ENCODE measurements around the gene NDUFAF8. TPM values are rescaled to one million over a fixed set of nuclear protein-coding genes. Genes with fewer than 3 reads are reported as not detected.

NDUFAF8 gene
- polyA plus RNA-seq, 1 experiment, result 181 TPM

GRCh38 chr17:81282141-81282540, 43.0 kb downstream of the NDUFAF8 start:
- CTCF ChIA-PET, result interaction anchor here (0.6 kb wide), 1 partner anchor 13 kb away, joined by 6 read pairs; the partner anchor contains the start of gene SLC38A10

DNA sequence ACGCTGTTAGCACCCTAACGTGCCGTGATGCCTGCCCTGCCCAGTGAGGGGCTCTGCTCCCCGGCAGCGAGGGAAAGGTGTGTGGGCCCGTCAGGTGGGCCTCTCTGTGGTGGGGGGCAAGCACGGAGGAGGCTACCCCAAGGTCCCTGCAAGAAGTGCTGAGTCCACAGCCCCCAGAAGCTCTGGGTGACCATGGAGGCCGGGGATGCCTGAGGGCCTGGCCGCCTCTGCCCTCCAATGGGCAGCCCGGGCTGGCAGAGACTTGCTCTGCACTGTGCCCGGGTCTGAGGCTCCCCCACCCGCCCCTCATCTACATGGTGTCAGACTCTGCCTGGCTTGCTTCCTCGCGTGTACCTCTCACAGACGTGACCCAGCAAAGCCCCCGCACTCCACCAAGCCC, 43.8 kb downstream of the NDUFAF8 start:
- POLR2A ChIA-PET, result no interaction called here
- CTCF ChIA-PET, result no interaction called here
- Histone ChIP-seq H3K9me3 (ENCODE audit: control insufficient read depth, insufficient read depth, low read length) (no peaks in the 10 kb centered on the region; the same call in 1 of the 2 replicates), H3K4me3 (ENCODE audit: low read depth, low read length) (no peak overlapping the region), H3K27ac (ENCODE audit: low read depth, low read length) (no peak overlapping the region), H3K27me3 (ENCODE audit: control insufficient read depth, insufficient read depth, low read length) (no peaks in the 10 kb centered on the region)
- no peak for DNase-seq (ENCODE audit: low read depth, low spot score)
- TF ChIP-seq, protein P1, sequence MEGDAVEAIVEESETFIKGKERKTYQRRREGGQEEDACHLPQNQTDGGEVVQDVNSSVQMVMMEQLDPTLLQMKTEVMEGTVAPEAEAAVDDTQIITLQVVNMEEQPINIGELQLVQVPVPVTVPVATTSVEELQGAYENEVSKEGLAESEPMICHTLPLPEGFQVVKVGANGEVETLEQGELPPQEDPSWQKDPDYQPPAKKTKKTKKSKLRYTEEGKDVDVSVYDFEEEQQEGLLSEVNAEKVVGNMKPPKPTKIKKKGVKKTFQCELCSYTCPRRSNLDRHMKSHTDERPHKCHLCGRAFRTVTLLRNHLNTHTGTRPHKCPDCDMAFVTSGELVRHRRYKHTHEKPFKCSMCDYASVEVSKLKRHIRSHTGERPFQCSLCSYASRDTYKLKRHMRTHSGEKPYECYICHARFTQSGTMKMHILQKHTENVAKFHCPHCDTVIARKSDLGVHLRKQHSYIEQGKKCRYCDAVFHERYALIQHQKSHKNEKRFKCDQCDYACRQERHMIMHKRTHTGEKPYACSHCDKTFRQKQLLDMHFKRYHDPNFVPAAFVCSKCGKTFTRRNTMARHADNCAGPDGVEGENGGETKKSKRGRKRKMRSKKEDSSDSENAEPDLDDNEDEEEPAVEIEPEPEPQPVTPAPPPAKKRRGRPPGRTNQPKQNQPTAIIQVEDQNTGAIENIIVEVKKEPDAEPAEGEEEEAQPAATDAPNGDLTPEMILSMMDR (IDR thresholded peaks at IDR 0.05; ENCODE audit: low read depth, low read length), result no peak

More at GRCh38 chr17:81282141-81282540, 43.0 kb downstream of the NDUFAF8 start:
- POLR2A ChIA-PET, result no interaction called here
- Histone ChIP-seq H3K4me3 (ENCODE audit: low read depth, low read length) (no peak overlapping the region), H3K27me3 (ENCODE audit: control insufficient read depth, insufficient read depth, low read length) (no peaks in the 10 kb centered on the region), H3K27ac (ENCODE audit: low read depth, low read length) (no peak overlapping the region), H3K9me3 (ENCODE audit: control insufficient read depth, insufficient read depth, low read length) (no peaks in the 10 kb centered on the region; the same call in 1 of the 2 replicates)
- TF ChIP-seq, protein P1 (IDR thresholded peaks at IDR 0.05; ENCODE audit: low read depth, low read length), result no peak
- DNase-seq (ENCODE audit: low read depth, low spot score), result no peak

- TF ChIP-seq, protein P1 (IDR thresholded peaks at IDR 0.05; ENCODE audit: low read depth, low read length), result no peak
- H3K4me3 ChIP-seq (ENCODE audit: low read depth, low read length), result no peak overlapping the region
- CTCF ChIA-PET, result no interaction called here
- no peaks in the 10 kb centered on the region; the same call in 1 of the 2 replicates for H3K9me3 ChIP-seq (ENCODE audit: control insufficient read depth, insufficient read depth, low read length)
- no peaks in the 10 kb centered on the region for H3K27me3 ChIP-seq (ENCODE audit: control insufficient read depth, insufficient read depth, low read length)
- DNase-seq (ENCODE audit: low read depth, low spot score), result no peak
- POLR2A ChIA-PET, result no interaction called here
- peak overlapping the region; percentile 21 for H3K27ac ChIP-seq (ENCODE audit: low read depth, low read length)
Measured at GRCh38 chr17:81285179-81285878, 46.2 kb downstream of the NDUFAF8 start.

DNA sequence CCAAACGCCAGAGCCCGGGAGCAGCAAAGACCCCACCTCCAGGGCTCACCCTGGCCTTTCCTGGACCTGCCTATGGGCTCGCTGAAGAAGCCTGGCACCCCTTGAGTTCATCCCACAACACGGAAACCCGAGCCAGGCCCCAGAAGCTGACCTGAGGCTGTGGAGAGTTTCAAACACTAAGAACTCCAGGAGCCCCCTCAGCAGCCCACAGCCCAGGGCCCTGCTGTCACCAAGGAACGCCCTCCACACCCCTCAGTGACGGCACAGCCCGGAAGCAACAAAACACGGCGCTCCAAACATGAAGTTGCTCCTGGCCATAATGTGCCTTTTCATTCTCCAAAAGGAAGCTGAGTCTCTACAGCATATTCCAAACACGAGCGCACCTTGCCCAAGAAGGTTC, 46.8 kb downstream of the NDUFAF8 start:
- H3K4me3 ChIP-seq (ENCODE audit: low read depth, low read length), result no peak overlapping the region
- DNase-seq (ENCODE audit: low read depth, low spot score), result no peak
- TF ChIP-seq, protein P1 (IDR thresholded peaks at IDR 0.05; ENCODE audit: low read depth, low read length), result no peak
- no peaks in the 10 kb centered on the region; the same call in 1 of the 2 replicates for H3K9me3 ChIP-seq (ENCODE audit: control insufficient read depth, insufficient read depth, low read length)
- peak overlapping the region; percentile 21 for H3K27ac ChIP-seq (ENCODE audit: low read depth, low read length)
- POLR2A ChIA-PET, result no interaction called here
- no peaks in the 10 kb centered on the region for H3K27me3 ChIP-seq (ENCODE audit: control insufficient read depth, insufficient read depth, low read length)
- CTCF ChIA-PET, result no interaction called here

- CTCF ChIA-PET, result no interaction called here
- H3K27ac ChIP-seq (ENCODE audit: low read depth, low read length), result no peak overlapping the region
- DNase-seq (ENCODE audit: low read depth, low spot score), result no peak
- POLR2A ChIA-PET, result interaction anchor here (0.7 kb wide), 1 partner anchor 27 kb away, joined by 4 read pairs; no protein-coding TSS in a partner anchor
- H3K4me3 ChIP-seq (ENCODE audit: low read depth, low read length), result no peak overlapping the region
- no peaks in the 10 kb centered on the region for H3K27me3 ChIP-seq (ENCODE audit: control insufficient read depth, insufficient read depth, low read length)
- H3K9me3 ChIP-seq (ENCODE audit: control insufficient read depth, insufficient read depth, low read length), result no peaks in the 10 kb centered on the region; the same call in 1 of the 2 replicates
- TF ChIP-seq, protein P1 (IDR thresholded peaks at IDR 0.05; ENCODE audit: low read depth, low read length), result no peak
Measured at GRCh38 chr17:81286491-81287145, 47.5 kb downstream of the NDUFAF8 start.
